LNCAP (cell line): ENCODE data around the gene IL6R.

Experiments used
- CTCF ChIP-seq: fragments of 450-650 bp; IDR thresholded peaks from 2 replicates; pipeline ENCODE4 v1.5.1; 2017; ENCODE audit warnings: mild to moderate bottlenecking

IL6R gene

GRCh38 chr1:154512760-154513159 lies 107.6 kb downstream of the IL6R start:
- no peak for TF ChIP-seq CTCF

GRCh38 chr1:154514066-154514553 lies 109.0 kb downstream of the IL6R start:
- TF ChIP-seq CTCF: no peak

- no peak for TF ChIP-seq CTCF
Observed at GRCh38 chr1:154517661-154518060, 112.5 kb downstream of the IL6R start.
